ENCODE measurements around the gene PRKCQ.

The PRKCQ gene

DNA sequence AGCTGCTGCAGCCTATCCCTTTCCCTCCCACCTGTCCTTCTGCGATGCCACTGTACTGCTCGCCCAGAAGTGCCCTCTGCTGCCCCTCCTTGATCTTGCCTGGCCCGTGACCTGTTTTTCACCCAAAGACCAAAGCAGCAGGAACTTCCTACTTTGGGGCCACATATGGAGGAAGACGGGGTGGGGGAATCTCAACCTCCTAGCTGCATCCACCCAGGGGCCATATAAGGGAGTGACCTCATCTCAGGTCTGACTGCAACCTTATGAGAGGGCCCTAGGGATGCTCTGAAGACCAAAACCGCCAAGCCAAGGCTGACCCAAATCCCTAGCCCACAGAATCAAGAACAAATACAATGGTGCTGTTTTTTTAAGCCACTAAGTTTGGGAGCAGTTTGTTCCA lies 15.7 kb downstream of the PRKCQ start:
- Histone ChIP-seq H3K36me3 (ENCODE audit: control insufficient read depth, insufficient read depth, low read length, severe bottlenecking) (no peaks in the 10 kb centered on the region), H3K9ac (ENCODE audit: low read length) (no peak overlapping the region), H3K4me3 (ENCODE audit: low read length) (no peak overlapping the region), H3K27me3 (replicated peaks; ENCODE audit: control insufficient read depth, insufficient read depth, low read length) (peaks cover 54% of the 10 kb centered on the region), H3K9me3 (ENCODE audit: control insufficient read depth, low read length) (no peaks in the 10 kb centered on the region), H3K4me1 (ENCODE audit: control insufficient read depth, insufficient read depth, low read length) (peaks cover 5% of the 10 kb centered on the region)
- no peak for DNase-seq (ENCODE audit: low read depth)

DNA sequence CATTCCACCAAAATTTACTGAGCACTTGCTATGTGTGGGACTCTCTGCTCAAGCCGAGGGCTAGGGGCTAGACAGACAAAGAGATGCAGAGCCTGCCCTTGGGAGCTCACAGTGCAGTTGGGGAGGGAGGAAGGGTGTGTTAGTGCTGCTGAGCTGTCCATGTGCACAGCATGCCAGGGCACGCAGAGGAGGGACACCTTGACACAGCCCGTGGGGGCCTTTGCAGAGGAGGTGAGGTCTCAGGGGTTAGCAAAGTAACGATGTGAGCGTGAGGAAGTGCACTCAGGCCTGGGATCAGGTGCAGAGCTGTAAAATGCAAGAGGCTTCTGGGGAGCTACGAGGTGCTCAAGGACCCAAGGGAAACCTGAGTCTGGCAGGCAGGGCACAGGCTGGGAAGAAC lies 16.3 kb downstream of the PRKCQ start:
- Histone ChIP-seq H3K4me3 (ENCODE audit: low read length) (no peak overlapping the region), H3K9ac (ENCODE audit: low read length) (no peak overlapping the region), H3K36me3 (ENCODE audit: control insufficient read depth, insufficient read depth, low read length, severe bottlenecking) (no peaks in the 10 kb centered on the region), H3K4me1 (ENCODE audit: control insufficient read depth, insufficient read depth, low read length) (peaks cover 5% of the 10 kb centered on the region), H3K9me3 (ENCODE audit: control insufficient read depth, low read length) (no peaks in the 10 kb centered on the region), H3K27me3 (replicated peaks; ENCODE audit: control insufficient read depth, insufficient read depth, low read length) (peaks cover 51% of the 10 kb centered on the region)
- no peak for DNase-seq (ENCODE audit: low read depth)

DNA sequence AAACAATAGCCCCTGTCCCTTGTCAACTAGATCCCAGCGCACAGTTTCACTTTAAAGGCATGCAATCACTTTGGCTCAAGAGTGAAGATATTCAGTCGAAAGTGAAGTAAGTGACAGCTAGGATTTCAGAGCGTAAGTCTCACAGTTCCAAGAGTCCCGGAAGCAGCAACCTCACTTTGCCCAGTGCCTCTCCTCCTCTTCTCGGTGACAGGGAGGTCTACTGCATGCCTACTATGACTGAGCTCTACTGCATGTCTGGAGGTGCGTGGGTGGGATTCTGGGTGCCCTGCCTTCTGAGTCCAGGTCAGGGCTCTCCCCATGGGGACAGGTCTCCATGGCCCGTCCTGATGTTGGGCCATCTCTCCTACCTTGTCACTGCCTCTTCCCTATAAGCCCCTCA lies 17.0 kb downstream of the PRKCQ start:
- Histone ChIP-seq H3K9me3 (ENCODE audit: control insufficient read depth, low read length) (no peaks in the 10 kb centered on the region), H3K4me1 (ENCODE audit: control insufficient read depth, insufficient read depth, low read length) (peaks cover 5% of the 10 kb centered on the region), H3K9ac (ENCODE audit: low read length) (no peak overlapping the region), H3K4me3 (ENCODE audit: low read length) (no peak overlapping the region), H3K27me3 (replicated peaks; ENCODE audit: control insufficient read depth, insufficient read depth, low read length) (peaks cover 52% of the 10 kb centered on the region), H3K36me3 (ENCODE audit: control insufficient read depth, insufficient read depth, low read length, severe bottlenecking) (no peaks in the 10 kb centered on the region)
- DNase-seq (ENCODE audit: low read depth): no peak

DNA sequence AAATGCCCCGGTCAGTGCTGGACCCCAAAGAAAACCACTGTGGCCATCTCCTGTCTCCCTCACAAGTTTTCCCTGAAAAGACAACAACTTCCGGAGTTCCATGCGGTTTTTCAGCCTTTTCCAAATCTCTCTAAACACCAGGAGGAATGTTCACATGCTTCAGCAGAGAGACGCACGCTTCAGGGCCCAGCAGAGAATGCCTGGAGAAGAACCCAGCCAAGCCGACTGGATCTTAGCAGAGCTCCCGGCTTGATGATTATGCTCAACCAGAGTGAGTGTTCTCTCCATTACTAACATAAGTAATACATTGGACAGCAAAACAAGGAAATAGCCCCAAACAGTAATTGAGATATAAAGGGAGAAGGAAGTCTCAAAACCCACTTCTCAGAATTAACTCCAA lies 17.9 kb downstream of the PRKCQ start:
- no peak for DNase-seq (ENCODE audit: low read depth)
- Histone ChIP-seq H3K36me3 (ENCODE audit: control insufficient read depth, insufficient read depth, low read length, severe bottlenecking) (no peaks in the 10 kb centered on the region), H3K4me3 (ENCODE audit: low read length) (no peak overlapping the region), H3K4me1 (ENCODE audit: control insufficient read depth, insufficient read depth, low read length) (peaks cover 5% of the 10 kb centered on the region), H3K27me3 (replicated peaks; ENCODE audit: control insufficient read depth, insufficient read depth, low read length) (peaks cover 51% of the 10 kb centered on the region), H3K9ac (ENCODE audit: low read length) (no peak overlapping the region), H3K9me3 (ENCODE audit: control insufficient read depth, low read length) (no peaks in the 10 kb centered on the region)

DNA sequence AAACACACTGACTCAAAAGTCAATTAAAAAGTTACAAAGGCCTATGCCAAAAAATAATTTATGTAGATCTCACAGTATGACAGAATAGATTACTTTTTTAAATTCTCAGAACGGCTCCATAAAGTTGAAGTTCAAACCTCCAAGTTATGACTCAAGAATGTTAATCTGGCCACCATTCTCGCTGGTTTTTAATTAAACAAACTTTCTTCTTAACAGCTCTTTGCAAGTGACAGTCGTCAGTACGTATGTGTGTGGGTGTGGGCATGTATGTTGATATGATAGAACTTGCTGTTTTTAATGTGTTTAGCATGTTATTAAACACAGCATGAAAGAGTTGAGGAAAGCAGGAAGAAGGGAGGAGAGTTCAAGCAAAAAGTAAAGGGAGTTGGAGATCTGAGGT lies 18.5 kb downstream of the PRKCQ start:
- Histone ChIP-seq H3K4me3 (ENCODE audit: low read length) (no peak overlapping the region), H3K36me3 (ENCODE audit: control insufficient read depth, insufficient read depth, low read length, severe bottlenecking) (no peaks in the 10 kb centered on the region), H3K27me3 (replicated peaks; ENCODE audit: control insufficient read depth, insufficient read depth, low read length) (peaks cover 50% of the 10 kb centered on the region), H3K9ac (ENCODE audit: low read length) (no peak overlapping the region), H3K9me3 (ENCODE audit: control insufficient read depth, low read length) (no peaks in the 10 kb centered on the region), H3K4me1 (ENCODE audit: control insufficient read depth, insufficient read depth, low read length) (peaks cover 5% of the 10 kb centered on the region)
- DNase-seq (ENCODE audit: low read depth): no peak

DNA sequence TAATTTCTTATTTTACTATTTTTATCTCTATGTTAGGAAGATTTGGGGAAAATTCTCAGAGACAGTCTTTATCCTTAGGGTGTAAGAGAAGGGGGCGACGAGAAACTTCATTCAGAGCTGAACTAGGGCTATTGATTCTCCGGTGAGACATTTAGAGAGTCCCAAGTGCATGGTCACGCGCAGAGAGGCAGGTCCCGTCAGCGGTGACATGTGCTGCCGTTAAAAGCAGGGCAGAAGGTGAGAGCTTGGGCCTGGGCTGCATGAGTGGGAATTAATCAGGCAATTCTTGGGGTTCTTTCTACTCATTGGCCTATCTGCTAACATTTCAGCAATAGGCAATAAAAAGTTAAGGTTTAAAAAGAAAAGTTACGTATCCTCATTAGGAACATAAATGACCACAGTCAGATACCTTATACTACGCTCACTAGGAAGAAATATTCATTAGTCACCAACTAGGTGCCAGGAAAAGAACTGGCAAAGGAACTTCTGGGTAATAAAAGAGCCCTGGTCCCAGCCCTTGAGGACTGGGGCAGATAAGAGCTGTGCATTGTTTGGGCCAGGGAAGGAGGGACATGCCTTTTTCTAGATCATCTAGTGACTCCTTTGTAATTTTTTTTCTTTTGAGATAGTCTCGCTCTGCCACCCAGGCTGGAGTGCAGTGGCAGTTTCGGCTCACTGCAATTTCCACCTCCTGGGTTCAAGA lies 21.2 kb downstream of the PRKCQ start:
- DNase-seq (ENCODE audit: low read depth): no peak
- Histone ChIP-seq H3K27me3 (replicated peaks; ENCODE audit: control insufficient read depth, insufficient read depth, low read length) (peaks cover 50% of the 10 kb centered on the region), H3K4me1 (ENCODE audit: control insufficient read depth, insufficient read depth, low read length) (no peaks in the 10 kb centered on the region), H3K9ac (ENCODE audit: low read length) (no peak overlapping the region), H3K36me3 (ENCODE audit: control insufficient read depth, insufficient read depth, low read length, severe bottlenecking) (no peaks in the 10 kb centered on the region), H3K4me3 (ENCODE audit: low read length) (no peak overlapping the region), H3K9me3 (ENCODE audit: control insufficient read depth, low read length) (no peaks in the 10 kb centered on the region)

DNA sequence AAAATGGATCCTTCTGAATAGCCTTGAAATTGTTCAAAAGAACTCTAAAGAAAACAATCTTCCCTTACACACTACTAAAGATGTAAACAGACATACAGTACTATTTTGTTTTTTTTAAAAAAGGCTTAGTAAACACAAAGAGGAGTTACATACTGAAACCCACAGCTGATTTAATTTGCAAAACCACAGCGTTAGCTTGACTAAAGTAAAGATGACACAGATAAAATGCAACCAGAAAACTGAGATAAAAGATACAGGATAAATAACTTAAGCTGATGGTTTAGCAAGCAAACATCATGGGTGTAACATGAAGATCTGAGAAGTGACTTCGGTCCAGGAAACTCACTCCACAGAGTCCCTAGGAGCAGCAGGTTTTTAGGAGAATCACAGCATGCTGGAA lies 21.8 kb downstream of the PRKCQ start:
- Histone ChIP-seq H3K9ac (ENCODE audit: low read length) (no peak overlapping the region), H3K36me3 (ENCODE audit: control insufficient read depth, insufficient read depth, low read length, severe bottlenecking) (no peaks in the 10 kb centered on the region), H3K4me3 (ENCODE audit: low read length) (no peak overlapping the region), H3K9me3 (ENCODE audit: control insufficient read depth, low read length) (no peaks in the 10 kb centered on the region), H3K4me1 (ENCODE audit: control insufficient read depth, insufficient read depth, low read length) (no peaks in the 10 kb centered on the region), H3K27me3 (replicated peaks; ENCODE audit: control insufficient read depth, insufficient read depth, low read length) (peaks cover 45% of the 10 kb centered on the region)
- DNase-seq (ENCODE audit: low read depth): no peak

DNA sequence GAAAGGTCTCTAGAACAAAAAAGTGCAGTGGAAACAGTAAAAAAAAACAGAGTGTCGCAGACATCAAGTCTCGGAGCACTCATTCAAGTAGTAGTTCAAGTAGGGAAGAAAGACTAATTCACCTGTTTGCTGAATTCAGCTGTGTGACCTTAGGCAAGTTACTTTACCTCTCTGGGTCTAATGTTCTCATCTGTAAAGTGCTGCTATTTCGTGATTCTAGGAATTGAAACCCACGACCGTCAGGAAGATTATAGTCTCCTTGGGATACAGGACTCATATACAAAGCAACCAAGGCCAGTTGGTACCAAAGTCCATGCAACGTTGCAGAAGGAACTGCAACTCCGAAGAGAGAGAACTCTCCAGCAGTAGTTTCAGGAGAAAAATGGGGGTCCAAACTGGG lies 26.1 kb downstream of the PRKCQ start:
- no peaks in the 10 kb centered on the region for H3K9me3 ChIP-seq (ENCODE audit: control insufficient read depth, low read length)
- H3K27me3 ChIP-seq (replicated peaks; ENCODE audit: control insufficient read depth, insufficient read depth, low read length): peaks cover 31% of the 10 kb centered on the region
- H3K4me1 ChIP-seq (ENCODE audit: control insufficient read depth, insufficient read depth, low read length): no peaks in the 10 kb centered on the region
- no peaks in the 10 kb centered on the region for H3K36me3 ChIP-seq (ENCODE audit: control insufficient read depth, insufficient read depth, low read length, severe bottlenecking)
- no peak overlapping the region for H3K9ac ChIP-seq (ENCODE audit: low read length)
- no peak for DNase-seq (ENCODE audit: low read depth)
- no peak overlapping the region for H3K4me3 ChIP-seq (ENCODE audit: low read length)

DNA sequence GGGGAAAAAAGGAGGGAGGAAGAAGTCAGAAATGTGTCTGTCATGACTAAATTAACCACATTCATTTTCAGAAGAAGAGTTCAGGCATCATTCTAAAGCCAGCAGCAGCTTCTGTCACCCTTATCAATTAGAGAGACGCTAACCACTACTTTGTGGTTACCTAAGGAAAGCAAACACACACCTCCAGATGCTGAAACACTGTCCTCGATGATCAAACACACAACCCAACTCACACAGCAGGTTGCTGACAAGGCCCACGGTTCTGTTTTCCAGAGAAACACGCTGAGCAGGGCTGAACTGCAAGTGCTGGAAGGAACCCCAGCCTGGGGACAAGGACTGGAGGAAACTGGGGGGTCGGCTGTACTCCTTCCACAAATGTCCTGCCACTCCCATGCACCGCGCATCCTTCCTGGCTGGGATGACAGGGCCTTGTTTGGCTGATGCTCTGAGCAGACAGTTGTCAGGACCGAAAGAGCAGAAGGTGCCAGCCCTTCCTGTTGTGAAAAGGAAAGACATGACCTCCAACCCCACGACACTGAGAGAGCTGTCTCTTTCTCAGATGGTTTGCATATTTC lies 36.6 kb downstream of the PRKCQ start:
- Histone ChIP-seq H3K27me3 (replicated peaks; ENCODE audit: control insufficient read depth, insufficient read depth, low read length) (no peaks in the 10 kb centered on the region), H3K4me1 (ENCODE audit: control insufficient read depth, insufficient read depth, low read length) (no peaks in the 10 kb centered on the region), H3K9ac (ENCODE audit: low read length) (no peak overlapping the region), H3K9me3 (ENCODE audit: control insufficient read depth, low read length) (no peaks in the 10 kb centered on the region), H3K36me3 (ENCODE audit: control insufficient read depth, insufficient read depth, low read length, severe bottlenecking) (no peaks in the 10 kb centered on the region), H3K4me3 (ENCODE audit: low read length) (no peak overlapping the region)
- no peak for DNase-seq (ENCODE audit: low read depth)

DNA sequence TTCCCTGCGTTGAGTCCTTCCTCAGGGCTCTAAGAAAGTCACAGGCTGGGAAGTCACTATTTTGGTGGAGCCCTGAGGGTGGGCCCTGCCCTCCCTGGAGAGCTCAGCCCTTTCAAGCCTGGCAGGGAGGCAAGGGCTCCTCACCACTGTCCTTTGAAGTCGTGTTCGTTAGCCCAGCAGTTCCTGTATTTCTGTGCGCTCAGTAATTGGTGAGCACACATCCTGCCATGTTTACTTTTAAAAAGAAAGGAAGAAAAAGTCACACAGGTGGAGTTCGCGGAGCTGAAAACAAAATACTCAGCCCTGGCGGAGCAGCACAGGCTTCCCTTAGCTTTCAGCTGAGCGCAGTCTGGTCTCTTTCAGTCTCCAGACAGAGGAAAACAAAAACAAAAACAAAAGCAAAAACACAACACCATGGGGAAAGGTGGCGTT lies 37.1 kb downstream of the PRKCQ start:
- Histone ChIP-seq H3K4me1 (ENCODE audit: control insufficient read depth, insufficient read depth, low read length) (no peaks in the 10 kb centered on the region), H3K4me3 (ENCODE audit: low read length) (no peak overlapping the region), H3K9ac (ENCODE audit: low read length) (no peak overlapping the region), H3K27me3 (replicated peaks; ENCODE audit: control insufficient read depth, insufficient read depth, low read length) (no peaks in the 10 kb centered on the region), H3K9me3 (ENCODE audit: control insufficient read depth, low read length) (no peaks in the 10 kb centered on the region), H3K36me3 (ENCODE audit: control insufficient read depth, insufficient read depth, low read length, severe bottlenecking) (no peaks in the 10 kb centered on the region)
- no peak for DNase-seq (ENCODE audit: low read depth)

DNA sequence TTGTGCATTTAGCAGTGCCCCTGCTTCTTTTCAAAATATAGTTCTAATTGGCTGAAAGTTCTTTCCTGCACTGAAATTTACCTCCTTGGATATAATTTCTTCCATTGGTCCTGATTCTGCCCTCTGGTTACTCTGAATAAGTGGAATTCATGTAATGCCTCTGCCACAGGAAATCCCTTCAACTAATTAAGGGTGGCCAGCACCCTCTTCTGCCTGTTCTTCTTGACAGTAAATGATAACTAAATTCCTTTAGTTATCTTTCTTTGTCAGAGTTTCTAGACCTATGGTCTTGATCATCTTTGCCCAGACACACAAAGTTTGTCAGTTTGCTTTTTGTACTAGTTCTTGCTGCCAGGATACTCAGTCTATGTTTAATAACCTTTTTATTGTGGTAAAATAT lies 40.2 kb downstream of the PRKCQ start:
- Histone ChIP-seq H3K9ac (ENCODE audit: low read length) (no peak overlapping the region), H3K36me3 (ENCODE audit: control insufficient read depth, insufficient read depth, low read length, severe bottlenecking) (no peaks in the 10 kb centered on the region), H3K9me3 (ENCODE audit: control insufficient read depth, low read length) (no peaks in the 10 kb centered on the region), H3K27me3 (replicated peaks; ENCODE audit: control insufficient read depth, insufficient read depth, low read length) (peaks cover 12% of the 10 kb centered on the region), H3K4me3 (ENCODE audit: low read length) (no peak overlapping the region), H3K4me1 (ENCODE audit: control insufficient read depth, insufficient read depth, low read length) (no peaks in the 10 kb centered on the region)
- no peak for DNase-seq (ENCODE audit: low read depth)

DNA sequence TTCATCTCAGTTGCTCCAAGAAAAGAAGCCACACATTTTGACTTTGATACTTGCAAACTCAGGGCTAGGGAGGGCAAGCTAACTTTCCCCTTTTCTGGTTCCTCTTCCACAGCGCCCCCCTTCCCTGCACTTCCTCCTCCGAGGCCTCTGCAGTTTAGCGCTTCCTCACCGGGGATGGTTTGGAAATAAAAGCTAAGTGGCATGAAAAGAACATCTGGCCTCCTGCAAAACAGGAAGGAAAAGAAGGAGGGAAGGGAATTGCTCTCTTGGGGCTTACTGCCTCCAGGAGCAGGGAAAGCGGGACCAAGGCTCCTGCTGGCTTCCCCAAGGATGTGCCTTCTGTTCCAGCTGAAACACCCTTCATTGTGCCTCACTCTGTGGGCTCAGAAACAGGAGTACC lies 42.3 kb downstream of the PRKCQ start:
- H3K9me3 ChIP-seq (ENCODE audit: control insufficient read depth, low read length): no peaks in the 10 kb centered on the region
- H3K27me3 ChIP-seq (replicated peaks; ENCODE audit: control insufficient read depth, insufficient read depth, low read length): peaks cover 12% of the 10 kb centered on the region
- H3K9ac ChIP-seq (ENCODE audit: low read length): no peak overlapping the region
- no peaks in the 10 kb centered on the region for H3K36me3 ChIP-seq (ENCODE audit: control insufficient read depth, insufficient read depth, low read length, severe bottlenecking)
- H3K4me1 ChIP-seq (ENCODE audit: control insufficient read depth, insufficient read depth, low read length): no peaks in the 10 kb centered on the region
- H3K4me3 ChIP-seq (ENCODE audit: low read length): no peak overlapping the region
- no peak for DNase-seq (ENCODE audit: low read depth)

Measured in adipocyte (in vitro differentiated cells).